GM18868 (cell line): Measurements from ENCODE around the gene GSTT2B.
"Not testable (repeated sequence)": the region's sequence is repeated elsewhere in the genome, so short reads cannot be mapped to it uniquely, and the experiment has no call there.

ENCODE experiments used
- ATAC-seq: cut with Tn5 transposase; IDR thresholded peaks from one replicate; pipeline ENCODE4 v1.9.1; 2021; ENCODE audit warnings: mild to moderate bottlenecking, moderate library complexity; ENCODE audit not compliant: unreplicated experiment

GSTT2B gene

DNA sequence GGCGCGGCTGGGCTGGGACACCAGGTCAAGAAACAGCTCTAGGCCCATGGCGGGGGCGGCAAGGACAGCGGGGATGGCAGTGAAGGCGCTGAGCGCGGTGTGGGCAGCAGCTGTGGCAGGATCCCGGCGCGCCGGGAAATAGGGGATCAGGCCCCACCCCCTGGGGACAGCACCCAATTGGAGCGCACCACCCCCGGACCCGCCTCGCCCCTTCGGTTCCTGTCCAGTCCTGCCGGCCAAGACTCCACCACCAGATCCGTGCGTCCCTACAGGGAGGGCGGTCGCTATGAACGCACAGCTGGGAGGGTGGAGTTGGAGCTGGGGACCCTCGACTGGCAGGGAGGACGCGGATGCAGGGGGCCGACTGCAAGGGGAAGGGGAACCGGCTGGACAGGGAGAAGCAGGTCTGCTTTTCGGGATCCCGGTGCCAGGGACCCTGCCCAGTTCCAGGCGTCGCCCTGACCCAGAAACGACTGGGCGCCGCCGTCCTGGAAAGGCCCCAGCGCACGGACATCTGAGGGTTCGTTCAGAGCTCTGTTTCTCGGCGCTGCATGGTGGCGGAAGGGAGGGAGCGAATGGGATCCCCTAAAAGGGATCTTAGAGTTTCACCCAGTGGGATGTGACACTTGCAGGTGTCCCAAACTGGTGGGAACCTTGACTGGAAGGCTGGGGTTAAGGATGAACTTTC is at the start of gene GSTT2B:
Gene GSTT2B, minus strand, starts transcription at position 112 of the 688 bp plus-strand sequence. Its CDS starts 64 bp downstream, at position 48.
- ATAC-seq, result not testable (repeated sequence)

DNA sequence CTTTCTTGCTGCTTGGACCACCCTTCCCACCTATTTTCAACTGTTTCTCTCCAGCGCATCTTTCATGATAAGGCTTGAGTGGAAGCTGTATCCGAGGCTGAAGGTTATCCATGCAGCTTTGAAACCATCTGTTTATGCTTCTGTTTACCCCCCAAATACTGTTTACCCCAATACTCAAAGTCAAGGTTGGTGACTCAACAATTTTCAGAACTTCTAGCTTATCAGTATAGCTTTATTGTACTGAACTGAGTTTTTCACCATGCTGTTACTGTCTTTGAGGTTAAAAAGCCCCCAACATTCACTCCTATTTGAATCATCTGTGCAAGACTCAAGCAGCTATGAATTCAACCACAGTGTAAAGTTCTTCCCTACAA is 49.0 kb upstream of the GSTT2B start:
- ATAC-seq, result no peak

- no peak for ATAC-seq
These were observed 48.4 kb upstream of the GSTT2B start for GRCh38 chr22:24009227-24010017.

- ATAC-seq, result no peak
These were observed 47.6 kb upstream of the GSTT2B start for GRCh38 chr22:24008381-24009226.

- ATAC-seq, result no peak
These were observed 47.0 kb upstream of the GSTT2B start for GRCh38 chr22:24008022-24008283.

- ATAC-seq, result no peak
These were observed 46.4 kb upstream of the GSTT2B start for GRCh38 chr22:24007253-24008021.

DNA sequence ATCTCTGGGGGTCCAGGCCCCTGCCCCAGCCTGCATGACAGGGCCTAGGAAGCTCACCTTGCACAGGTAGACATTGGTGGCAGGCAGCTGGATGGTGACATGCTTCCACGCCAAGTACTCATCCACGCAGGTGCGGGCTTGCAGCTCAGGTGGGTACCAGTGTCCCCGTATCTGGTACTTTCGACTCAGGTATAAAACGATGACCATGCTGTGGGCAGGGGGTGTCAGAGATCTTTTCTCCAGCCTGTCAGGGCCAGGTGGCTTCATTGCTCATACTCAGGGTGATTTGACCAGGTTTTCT is 45.9 kb upstream of the GSTT2B start:
- ATAC-seq, result no peak

DNA sequence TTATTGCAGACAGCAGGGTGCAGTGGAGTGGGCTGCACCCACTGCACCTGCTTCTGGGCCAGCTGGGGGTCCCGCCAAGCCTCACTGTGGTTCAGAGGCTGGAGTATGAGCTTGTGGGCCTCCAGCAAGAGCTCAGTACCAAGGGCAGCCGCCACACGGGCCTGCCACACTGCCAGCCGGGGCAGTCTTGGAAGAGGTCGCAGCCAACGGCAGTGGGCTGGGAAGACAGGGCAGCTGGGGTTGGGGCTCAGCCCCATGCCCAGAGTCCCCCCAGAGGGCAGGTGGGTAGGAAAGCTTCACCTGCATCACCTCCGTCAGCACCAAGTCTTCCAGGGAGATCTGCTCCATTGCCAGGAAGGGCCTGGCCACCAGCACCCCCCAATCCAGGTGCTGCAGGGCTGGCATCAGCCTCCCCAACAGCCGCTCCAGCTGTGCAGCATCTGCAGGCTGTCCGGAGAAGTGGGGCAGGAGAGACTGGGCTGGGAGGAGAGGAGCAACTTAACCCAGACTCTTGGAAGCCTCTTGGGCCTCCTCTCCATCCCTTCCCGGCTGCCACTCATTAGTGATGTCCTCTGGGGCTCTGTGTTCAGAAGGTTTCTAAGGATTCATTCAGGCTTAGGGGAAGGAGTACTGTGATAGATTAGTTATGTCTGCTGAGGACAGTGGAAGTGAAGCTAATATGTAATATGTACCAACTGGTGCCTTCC is 45.4 kb upstream of the GSTT2B start:
- ATAC-seq, result no peak

DNA sequence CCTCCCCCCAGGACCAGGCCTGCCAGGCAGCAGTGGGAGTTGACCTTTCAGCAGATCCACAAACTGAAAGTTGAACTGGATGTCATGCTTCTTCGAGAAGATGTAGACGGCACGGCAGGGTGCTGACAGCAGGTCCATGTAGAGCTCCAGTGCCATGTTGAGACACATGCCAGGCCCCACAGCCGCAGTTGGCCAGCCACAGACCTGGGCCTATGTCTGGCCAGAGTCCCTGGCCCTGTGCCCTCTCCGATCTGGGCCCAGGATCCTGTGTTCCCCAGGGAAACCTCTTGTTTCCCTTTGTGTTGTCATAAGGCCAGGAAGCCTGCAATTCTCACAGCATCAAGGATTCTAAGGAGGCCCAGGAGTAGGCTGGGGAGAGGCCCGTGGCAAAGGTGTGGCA is 44.2 kb upstream of the GSTT2B start, which contains the start of gene GSTT4:
Gene GSTT4, minus strand, starts transcription at position 253 of the 400 bp plus-strand sequence. Its CDS starts 97 bp downstream, at position 156.
- ATAC-seq, result no peak

DNA sequence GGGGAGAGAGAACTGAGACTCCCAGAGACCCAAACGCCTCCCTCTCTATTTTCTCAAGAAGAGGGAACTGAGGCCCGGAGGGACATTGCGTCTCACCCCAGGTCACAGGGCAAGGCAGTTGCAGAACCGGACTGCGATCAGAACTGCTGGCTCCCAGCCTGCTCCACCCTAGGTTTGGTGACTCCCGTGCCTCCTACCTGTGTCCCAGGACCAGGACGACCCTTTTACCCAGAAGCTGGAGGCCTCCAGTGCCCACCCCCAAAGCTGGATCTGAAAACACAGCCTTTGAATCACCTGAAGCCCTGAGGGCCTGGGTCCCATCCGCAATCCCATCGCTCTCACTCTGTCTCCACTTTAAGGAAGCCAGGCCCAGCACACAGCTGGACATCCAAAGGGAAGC is 42.9 kb upstream of the GSTT2B start:
- ATAC-seq, result no peak

GRCh38 chr22:24002851-24003250 is 41.9 kb upstream of the GSTT2B start:
- ATAC-seq, result no peak

GRCh38 chr22:24002272-24002671 is 41.3 kb upstream of the GSTT2B start:
- no peak for ATAC-seq

DNA sequence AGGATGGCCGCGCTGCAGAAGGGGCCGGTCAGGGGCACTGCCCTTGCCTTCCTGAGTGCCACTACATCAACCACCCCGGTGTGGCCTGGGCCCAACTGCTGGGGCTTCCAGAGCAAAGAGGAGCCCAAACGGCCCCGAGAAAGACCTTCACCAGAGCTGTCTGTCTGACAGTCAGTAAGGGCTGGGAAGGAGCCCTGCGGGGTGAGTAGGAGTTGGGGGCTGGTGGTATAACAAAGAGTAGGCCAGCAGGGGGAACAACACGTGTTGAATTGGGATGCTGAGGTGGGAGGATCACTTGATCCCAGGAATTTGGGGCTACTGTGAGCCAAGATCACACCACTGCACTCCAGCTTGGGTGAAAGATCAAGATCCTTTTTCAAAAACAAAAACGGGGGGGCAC is 40.3 kb upstream of the GSTT2B start:
- ATAC-seq, result no peak

- not testable (repeated sequence) for ATAC-seq
These were observed 38.8 kb upstream of the GSTT2B start for GRCh38 chr22:23999779-24000178.

- ATAC-seq, result no peak
These were observed 36.1 kb upstream of the GSTT2B start for GRCh38 chr22:23997092-23997491.

DNA sequence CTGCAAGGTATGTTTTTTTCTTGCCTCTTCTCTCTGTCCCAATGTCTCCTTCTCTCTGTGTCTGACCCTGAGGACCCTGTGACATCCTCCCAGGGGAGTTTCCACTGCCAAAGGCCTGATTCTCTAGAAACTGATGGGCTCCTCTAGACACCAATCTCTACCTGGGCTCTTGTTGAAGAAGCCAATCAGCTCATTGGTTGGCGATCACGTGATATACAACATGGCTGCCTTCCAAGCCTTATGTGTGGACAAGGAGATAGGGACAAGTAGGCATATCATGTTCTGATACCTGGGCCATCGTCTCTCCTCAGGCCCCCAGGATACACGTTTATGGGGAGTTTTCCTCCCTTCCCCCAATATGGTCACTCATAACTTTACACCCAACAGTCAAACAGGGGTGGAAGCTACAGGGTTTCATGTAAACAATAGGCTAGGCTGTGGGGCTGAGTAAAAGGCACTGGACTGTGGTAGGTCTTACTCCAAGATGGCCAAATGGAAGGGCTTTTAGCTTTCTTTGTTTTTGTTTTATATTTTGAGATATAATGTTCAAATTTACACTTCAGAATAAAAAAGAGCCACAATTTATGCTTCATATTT is 32.7 kb upstream of the GSTT2B start:
- not testable (repeated sequence) for ATAC-seq

GRCh38 chr22:23993080-23993479 is 32.1 kb upstream of the GSTT2B start:
- ATAC-seq, result not testable (repeated sequence)

DNA sequence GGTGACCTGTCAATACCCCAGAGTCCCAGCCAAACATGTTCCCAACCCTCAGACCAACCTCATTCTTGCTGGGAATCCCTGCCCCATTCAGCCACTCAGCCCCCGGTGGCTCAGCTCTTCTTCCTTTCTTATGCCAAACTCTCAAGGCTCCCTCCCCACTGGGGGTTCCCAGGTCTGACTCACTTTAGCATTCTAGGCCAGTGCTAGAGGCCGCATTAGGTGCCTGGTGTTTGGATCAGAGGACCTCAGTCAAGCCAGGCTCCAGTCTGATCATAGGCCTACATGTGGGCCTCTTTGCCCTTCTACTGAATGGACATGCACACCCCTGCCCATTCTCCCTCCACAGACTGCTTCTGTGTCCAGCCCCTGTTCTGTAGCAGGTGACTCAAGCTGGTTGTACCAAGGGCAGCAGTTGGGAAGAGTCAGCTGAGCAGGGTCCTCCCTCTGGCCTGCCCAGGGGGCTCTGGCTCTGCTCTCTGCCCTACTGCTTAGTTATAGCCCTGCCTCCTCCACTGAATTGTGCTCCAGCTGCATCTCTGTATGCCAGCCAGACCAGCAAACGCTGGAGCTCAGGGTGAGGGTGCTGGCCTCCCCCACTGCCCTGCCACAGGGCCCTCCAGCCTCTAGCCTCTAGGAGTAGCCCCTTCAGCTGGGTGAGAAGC is 28.7 kb upstream of the GSTT2B start:
- ATAC-seq, result not testable (repeated sequence)

- not testable (repeated sequence) for ATAC-seq
These were observed 25.7 kb upstream of the GSTT2B start for GRCh38 chr22:23986538-23987178.
